HG02981 (cell line): ENCODE results near the gene TNNT1.
"Not testable (repeated sequence)": the region's sequence is repeated elsewhere in the genome, so short reads cannot be mapped to it uniquely, and the experiment has no call there.

Experiments used
- ATAC-seq: cut with Tn5 transposase; IDR thresholded peaks from one replicate; pipeline ENCODE4 v1.9.1; 2021; ENCODE audit warnings: mild to moderate bottlenecking, moderate library complexity; ENCODE audit not compliant: unreplicated experiment

TNNT1 gene

GRCh38 chr19:55112777-55113569 lies 36.0 kb downstream of the TNNT1 start:
- ATAC-seq = no peak

GRCh38 chr19:55112246-55112776 lies 36.7 kb downstream of the TNNT1 start:
- ATAC-seq = no peak

- no peak for ATAC-seq
Observed at GRCh38 chr19:55111238-55111831, 37.7 kb downstream of the TNNT1 start.

GRCh38 chr19:55109527-55110291 lies 39.3 kb downstream of the TNNT1 start:
- no peak for ATAC-seq

GRCh38 chr19:55107252-55107651 lies 41.8 kb downstream of the TNNT1 start:
- not testable (repeated sequence) for ATAC-seq

GRCh38 chr19:55106591-55106990 lies 42.4 kb downstream of the TNNT1 start:
- ATAC-seq = no peak

- ATAC-seq = no peak
Observed at GRCh38 chr19:55105237-55105636, 43.8 kb downstream of the TNNT1 start.

GRCh38 chr19:55103190-55103589 lies 45.8 kb downstream of the TNNT1 start:
- no peak for ATAC-seq

- ATAC-seq = no peak
Observed at GRCh38 chr19:55101261-55101660, 47.7 kb downstream of the TNNT1 start.

- ATAC-seq = no peak
Observed at GRCh38 chr19:55099557-55100506, 49.2 kb downstream of the TNNT1 start.

GRCh38 chr19:55098716-55099556 lies 50.1 kb downstream of the TNNT1 start:
- ATAC-seq = no peak

GRCh38 chr19:55097864-55098715 lies 50.9 kb downstream of the TNNT1 start:
- no peak for ATAC-seq

- no peak for ATAC-seq
Observed at GRCh38 chr19:55096061-55096701, 52.8 kb downstream of the TNNT1 start.

GRCh38 chr19:55095260-55096060 lies 53.5 kb downstream of the TNNT1 start:
- ATAC-seq = no peak

- ATAC-seq = no peak
Observed at GRCh38 chr19:55094456-55095259, 54.3 kb downstream of the TNNT1 start.
